ENCODE results near the gene SMARCA5. TPM values are rescaled to one million over a fixed set of nuclear protein-coding genes. Genes with fewer than 3 reads are reported as not detected.

Gene SMARCA5
- total RNA-seq, 1 donor from 2014 or later: 42.7 TPM

DNA sequence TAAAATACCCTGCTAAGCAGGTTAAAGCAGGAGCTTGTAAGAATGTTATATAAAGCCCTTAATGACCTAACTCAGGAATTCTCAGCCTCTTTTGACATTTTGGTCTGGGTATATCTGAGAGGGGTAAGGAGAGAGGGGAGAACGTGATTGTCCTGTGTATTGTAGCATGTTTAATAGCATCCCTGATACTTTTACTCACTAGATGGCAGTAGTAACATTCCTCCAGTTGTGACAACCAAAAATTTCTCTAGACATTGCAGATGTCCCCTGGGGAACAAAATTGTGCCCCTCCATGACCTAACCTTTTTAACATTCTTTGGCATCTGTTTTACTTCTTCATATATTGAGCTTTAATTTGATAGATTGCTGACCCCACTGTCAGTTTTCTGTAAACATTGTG, 17.9 kb downstream of the SMARCA5 start:
- intact Hi-C loops (cut with micrococcal nuclease): no loop called here

GRCh38 chr4:143531788-143532491, 18.4 kb downstream of the SMARCA5 start:
- intact Hi-C loops (cut with micrococcal nuclease): no loop called here

DNA sequence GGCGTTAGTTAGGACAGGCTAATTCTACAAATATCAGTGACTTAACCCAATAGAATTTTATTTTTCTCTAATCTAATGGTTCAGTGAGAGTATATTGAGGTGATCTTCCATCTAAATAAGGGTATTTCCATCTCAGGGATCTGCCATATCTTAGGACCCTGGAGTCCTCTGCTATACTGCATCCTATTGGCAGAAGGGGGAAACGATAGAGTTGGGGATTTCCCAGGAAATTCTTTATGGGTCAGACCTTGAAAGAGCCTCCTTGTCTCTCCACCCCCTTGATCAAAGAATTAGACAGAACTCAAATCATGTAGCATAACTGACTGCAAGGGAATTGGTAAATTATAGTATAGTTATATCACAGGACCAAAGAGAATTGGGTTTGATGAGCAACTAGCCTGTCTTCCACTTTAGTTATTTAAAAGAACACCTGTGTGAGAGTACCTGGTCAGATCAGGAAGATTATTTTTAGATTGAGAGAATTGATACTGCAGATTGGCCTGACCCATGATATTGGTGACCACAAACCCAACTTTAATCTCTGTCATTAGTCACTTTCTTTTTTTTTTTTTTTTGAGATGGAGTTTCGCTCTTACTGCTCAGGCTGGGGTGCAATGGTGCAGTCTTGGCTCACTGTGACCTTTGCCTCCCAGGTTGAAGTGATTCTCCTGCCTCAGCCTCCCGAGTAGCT, 25.6 kb downstream of the SMARCA5 start:
- intact Hi-C loops (cut with micrococcal nuclease): no loop called here

DNA sequence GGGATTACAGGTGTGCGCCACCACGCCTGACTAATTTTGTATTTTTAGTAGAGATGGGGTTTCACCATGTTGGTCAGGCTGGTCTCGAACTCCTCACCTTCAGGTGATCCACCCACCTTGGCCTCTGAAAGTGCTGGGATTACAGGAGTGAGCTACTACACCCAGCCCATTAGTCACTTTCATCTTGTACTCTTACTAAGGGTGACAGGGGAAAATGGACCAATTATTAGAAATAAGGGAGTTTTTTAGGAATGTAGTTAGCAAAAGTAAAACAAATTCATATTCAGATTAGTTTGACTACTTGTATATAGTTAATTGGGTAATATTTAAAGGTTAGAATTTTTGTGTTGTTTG, 26.1 kb downstream of the SMARCA5 start:
- intact Hi-C loops (cut with micrococcal nuclease): no loop called here

GRCh38 chr4:143549928-143550327, 36.4 kb downstream of the SMARCA5 start:
- intact Hi-C loops (cut with micrococcal nuclease): no loop called here

DNA sequence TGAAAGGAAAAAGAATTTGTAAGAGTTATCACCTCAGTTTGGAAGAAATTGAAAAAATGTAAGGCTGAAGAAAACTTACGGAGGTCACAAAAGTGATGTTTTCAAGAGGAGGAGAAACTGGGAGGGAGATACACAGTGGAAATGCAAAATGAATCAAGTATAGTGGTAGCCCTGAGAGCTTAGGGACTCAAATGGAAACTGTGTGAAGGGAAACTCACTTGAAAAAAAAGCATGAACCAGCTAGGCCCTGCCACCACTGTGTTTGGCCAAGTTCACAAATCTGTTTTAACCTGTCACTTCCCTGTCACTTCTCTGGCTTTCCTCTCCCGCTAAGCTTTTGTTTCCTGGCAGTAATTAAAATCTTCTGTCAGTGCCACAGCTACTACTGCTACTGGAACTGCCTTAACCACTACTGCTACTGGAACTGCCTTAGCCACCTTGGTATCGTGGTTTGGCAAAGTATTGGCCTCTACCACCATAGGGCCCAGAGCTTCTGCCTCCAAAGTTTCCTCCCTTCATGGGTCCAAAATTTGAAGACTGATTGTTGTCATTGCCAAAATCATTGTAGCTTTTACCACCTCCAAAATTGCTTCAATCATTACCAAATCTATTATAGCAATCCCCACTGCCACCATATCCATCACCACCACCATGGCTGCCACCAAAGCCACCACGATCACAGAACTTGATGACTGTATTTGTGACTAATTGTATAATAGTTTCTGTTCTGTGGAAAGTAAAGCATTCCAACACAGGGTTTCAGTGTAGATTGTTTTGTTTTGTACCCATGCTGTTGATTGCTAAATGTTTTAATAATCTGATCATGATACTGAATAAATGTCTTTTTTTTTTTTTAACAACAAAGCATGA, 41.5 kb downstream of the SMARCA5 start:
- intact Hi-C loops (cut with micrococcal nuclease): no loop called here

DNA sequence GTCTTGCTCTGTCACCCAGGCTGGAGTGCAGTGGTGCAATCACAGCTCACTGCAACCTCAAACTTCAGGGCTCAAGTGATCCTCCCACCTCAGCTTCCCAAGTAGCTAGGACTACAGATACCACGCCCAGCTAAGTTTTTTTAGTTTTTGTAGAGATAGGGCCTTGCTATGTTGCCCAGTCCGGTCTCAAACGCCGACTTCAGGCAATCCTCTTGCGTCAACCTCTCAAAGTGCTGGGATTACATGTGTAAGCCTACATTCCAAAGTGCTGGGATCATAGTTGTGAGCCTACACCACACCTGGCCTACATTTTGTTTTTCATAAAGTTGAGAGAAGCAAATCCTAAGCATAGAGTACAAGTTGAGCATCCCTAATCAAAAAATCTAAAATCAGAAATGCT, 42.2 kb downstream of the SMARCA5 start:
- intact Hi-C loops (cut with micrococcal nuclease): no loop called here

- intact Hi-C loops (cut with micrococcal nuclease): loop anchor here (2.0 kb wide), 3 partner anchors 143 to 585 kb away; partner anchors contain the start of gene FREM3
These were observed 44.8 kb downstream of the SMARCA5 start for GRCh38 chr4:143558286-143558685.

DNA sequence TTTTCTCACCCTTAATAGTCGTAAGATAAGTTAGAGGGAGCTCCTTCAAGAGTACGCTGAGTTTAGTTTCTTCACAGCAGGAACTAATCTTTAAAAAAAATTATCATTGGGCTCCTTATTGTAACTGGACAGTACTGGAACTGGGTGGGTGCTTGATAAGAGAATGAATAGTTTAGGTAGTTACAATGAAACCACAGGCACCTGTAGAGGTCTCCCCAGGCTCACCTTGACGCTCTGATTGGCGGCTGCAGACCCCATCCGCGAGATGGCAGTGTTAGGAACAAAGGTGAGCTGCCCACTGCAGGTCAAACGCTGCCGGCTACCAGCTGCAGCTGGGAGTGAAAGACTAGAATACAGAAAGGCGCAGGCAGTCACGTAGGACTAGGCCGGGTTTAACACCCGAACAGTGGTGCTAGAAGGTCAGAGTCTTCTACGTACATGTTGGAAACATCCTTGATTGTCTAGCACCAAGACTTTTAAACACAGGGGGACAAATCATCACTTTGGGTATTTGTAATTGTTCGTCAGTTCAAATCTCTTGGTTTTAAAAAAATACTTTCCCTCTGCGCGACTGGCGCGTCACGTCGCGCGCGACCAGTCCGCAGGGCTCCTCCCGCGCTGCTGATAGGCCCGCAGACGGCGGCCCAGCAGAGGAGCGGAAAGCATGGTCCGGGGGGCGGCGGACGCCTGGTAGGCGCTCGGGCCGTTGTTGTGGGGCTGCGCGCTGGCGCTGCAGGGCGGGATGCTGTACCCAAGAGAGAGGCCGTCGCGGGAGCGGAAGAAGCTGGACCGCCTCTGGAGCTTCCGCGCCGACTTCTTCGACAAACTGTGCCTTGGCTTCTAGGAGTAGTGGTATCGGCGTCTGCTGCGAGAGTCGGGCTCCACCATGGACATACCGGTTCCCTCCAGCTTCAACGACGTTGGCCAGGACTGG, 45.6 kb downstream of the SMARCA5 start:
- intact Hi-C loops (cut with micrococcal nuclease): loop anchor here (1.0 to 2.0 kb wide), 4 partner anchors 46 to 584 kb away; partner anchors contain the start of genes FREM3 and SMARCA5

- intact Hi-C loops (cut with micrococcal nuclease): loop anchor here (1.0 to 2.0 kb wide), 4 partner anchors 46 to 583 kb away; partner anchors contain the start of genes FREM3 and SMARCA5
These were observed 46.2 kb downstream of the SMARCA5 start for GRCh38 chr4:143559757-143560147.

GRCh38 chr4:143564472-143564871, 51.0 kb downstream of the SMARCA5 start:
- intact Hi-C loops (cut with micrococcal nuclease): no loop called here

DNA sequence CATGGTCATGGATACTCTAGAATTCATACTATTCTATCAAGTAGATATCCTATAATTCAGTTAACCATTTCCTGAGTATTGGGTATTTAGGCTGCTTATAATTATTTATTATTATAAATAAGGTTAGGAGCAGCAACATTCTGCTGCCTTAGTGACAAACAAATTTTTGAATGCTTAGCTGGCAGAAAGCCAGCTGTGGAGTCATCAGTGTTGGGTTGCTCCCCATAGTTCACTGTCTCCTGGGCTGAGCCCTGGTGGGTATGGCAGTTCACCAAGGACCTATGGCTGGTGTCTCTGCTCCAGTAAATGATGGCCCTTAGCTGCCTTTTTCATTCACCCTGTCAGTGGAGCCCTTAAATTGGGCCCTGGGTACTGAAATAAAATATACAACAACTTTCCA, 61.8 kb downstream of the SMARCA5 start:
- intact Hi-C loops (cut with micrococcal nuclease): no loop called here

- intact Hi-C loops (cut with micrococcal nuclease): no loop called here
These were observed 67.9 kb downstream of the SMARCA5 start for GRCh38 chr4:143581331-143581946.

DNA sequence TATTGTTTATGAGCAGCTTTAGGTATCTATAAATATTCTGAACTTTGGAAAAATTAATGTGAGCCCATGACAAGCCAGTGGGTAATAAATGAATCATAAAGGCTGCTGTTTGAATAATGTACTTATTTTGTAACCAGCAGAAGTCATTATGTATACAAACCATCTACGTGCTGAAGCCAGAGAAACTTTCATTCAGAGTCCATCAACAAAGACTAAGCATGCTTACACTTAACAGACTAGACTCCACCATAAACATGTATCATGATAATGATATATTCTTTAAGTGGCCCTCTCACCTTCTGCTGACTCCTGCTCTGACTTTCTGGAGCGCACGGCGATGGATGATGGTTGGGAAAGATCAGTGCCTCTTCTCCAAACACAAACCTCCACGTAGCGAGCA, 72.0 kb downstream of the SMARCA5 start:
- intact Hi-C loops (cut with micrococcal nuclease): no loop called here

GRCh38 chr4:143586080-143586479, 72.6 kb downstream of the SMARCA5 start:
- intact Hi-C loops (cut with micrococcal nuclease): no loop called here

DNA sequence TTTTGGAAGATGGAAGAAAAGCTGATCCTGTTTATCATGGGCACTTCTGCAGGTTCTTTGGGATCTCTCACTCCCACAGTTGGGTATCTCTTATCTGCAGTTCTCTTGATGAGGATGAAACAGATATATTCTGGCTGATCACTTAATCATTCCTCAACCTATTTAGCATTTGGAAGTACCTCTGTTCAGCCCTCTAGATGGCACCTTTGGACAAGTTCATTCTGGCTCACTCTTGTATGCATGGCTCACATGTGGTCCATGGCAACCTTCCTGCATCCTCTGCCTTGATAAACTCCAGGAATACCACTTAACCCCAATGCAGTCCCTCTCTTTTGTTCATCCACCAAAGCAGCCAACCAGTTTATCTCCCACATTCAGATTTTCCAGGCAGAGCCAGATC, 74.2 kb downstream of the SMARCA5 start:
- intact Hi-C loops (cut with micrococcal nuclease): no loop called here

GRCh38 chr4:143597276-143597675, 83.8 kb downstream of the SMARCA5 start:
- intact Hi-C loops (cut with micrococcal nuclease): no loop called here

DNA sequence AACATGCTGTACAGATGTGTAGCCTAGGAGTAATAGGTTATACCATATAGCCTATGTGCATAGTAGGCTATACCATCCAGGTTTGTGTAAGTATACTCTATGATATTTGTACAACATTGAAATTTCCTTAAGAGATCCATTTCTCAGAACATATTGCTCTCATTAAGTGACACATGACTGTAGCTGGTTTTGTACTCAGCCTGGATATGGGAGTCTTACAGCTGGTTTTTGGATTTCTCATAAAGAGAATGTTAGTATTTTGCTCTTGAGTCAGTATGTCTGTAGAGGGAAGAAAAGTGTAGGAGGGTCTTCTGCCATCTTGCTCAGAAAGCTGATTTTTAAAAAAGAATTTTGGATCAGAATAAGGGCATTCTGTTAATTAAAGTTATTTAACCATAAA, 85.3 kb downstream of the SMARCA5 start:
- intact Hi-C loops (cut with micrococcal nuclease): no loop called here

DNA sequence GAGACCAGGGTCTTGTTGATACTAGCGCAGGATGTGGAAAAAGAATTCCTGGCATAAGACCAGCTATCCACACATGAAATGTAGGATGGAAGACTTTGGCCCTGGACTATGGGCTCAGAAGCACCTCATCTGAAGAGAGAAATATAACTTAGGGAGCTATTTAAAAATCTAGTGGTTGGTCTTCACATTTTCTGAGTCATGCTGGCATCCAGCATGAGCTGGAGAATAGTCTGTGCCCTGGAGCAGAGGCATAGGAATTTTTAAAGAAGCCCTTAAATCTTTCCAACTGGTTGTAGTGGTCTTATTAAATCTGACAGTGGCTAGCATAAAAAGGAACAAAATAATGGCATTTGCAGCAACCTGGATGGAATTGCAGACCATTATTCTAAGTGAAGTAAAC, 86.3 kb downstream of the SMARCA5 start:
- intact Hi-C loops (cut with micrococcal nuclease): no loop called here

DNA sequence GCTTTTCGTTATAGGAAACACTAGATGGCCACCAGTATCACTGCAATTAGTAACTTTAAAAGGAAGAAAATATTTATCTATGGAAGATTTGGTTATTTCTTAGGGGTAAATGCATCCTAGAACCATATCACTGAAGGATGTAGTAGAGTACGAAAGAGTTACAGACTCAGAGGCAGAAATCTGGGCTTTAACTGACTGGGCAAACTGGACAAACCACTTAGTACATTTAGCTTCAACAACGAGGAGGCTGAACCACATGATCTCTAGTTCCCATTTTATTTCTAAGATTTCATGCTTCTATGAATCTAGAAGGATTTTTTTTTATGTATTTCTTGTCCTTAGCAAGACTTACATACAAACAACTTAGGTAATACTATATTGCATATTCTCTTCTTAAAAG, 93.0 kb downstream of the SMARCA5 start:
- intact Hi-C loops (cut with micrococcal nuclease): no loop called here
